ENCODE results near the gene LNX1. TPM values are rescaled to one million over a fixed set of nuclear protein-coding genes. Genes with fewer than 3 reads are reported as not detected.

Gene LNX1
- polyA plus RNA-seq, 1 of the 3 experiments (the other 2 are of a cell fraction): 0.16 TPM

DNA sequence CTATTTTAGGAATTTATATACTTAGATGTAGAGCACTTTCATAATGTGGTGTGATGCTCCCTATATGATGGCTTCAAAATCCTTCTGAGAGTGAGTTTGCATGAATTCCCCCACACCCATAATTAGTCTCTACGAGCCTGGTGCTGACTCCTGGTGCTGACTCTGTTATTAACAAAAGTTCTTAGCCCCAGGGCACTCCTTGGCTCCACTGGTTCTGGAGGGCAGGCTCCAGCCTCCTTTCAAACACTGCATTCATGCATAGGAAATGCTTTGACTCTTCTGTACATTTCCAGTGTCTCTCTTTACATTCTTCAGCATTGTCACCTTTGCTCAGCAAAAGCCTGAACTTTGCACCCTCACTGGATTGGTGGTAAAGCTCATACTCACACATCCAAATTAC, 64.0 kb downstream of the LNX1 start:
- peaks cover 7% of the 10 kb centered on the region for H3F3A ChIP-seq (replicated peaks; ENCODE audit: insufficient read depth)
- WGBS (ENCODE audit: low lambda C conversion rate): 54% methylated on average over 1 of the region's 1 CpG
- no peaks in the 10 kb centered on the region for H4K20me1 ChIP-seq (ENCODE audit: insufficient read depth)
- H3K27ac ChIP-seq (ENCODE audit: low read depth in 2 of 2, low read length in 1 of 2): no peak overlapping the region
- H3K27me3 ChIP-seq (ENCODE audit: insufficient read depth): no peaks in the 10 kb centered on the region
- no peaks in the 10 kb centered on the region for H3K9me3 ChIP-seq
- no peaks in the 10 kb centered on the region for H3K9me2 ChIP-seq
- ChIA-PET POLR2A (no interaction called here), CTCF (interaction anchor here (0.8 to 1.6 kb wide), 3 partner anchors 16 to 179 kb away, joined by 3 to 4 read pairs (median 3); no protein-coding TSS in a partner anchor)
- no peak for DNase-seq
- H3K9ac ChIP-seq: no peak overlapping the region
- no peak overlapping the region for H3K4me3 ChIP-seq (ENCODE audit: low read depth in 2 of 2, low read length in 1 of 2)
- H3K4me1 ChIP-seq (ENCODE audit: control insufficient read depth in 1 of 2, insufficient read depth in 2 of 2, low read depth in 1 of 2, low read length in 1 of 2): peaks cover 0 to 6% of the 10 kb centered on the region in 2 experiments; a peak in 1 of 4 replicates
- H2AFZ ChIP-seq (ENCODE audit: low read depth): no peak overlapping the region
- TF ChIP-seq TEAD4 (IDR thresholded peaks at IDR 0.05; ENCODE audit: borderline replicate concordance, insufficient read depth) (no peak), GATA2 (CRISPR knock-in tag; IDR thresholded peaks at IDR 0.05) (no peak), CHD2 (IDR thresholded peaks at IDR 0.05; ENCODE audit: low read length, partially characterized antibody) (no peak), SIN3A (IDR thresholded peaks at IDR 0.05; ENCODE audit: borderline replicate concordance, low read depth, low read length) (no peak), RXRA (IDR thresholded peaks at IDR 0.05; ENCODE audit: borderline replicate concordance, low read depth) (no peak), MXI1 (IDR thresholded peaks at IDR 0.05; ENCODE audit: low read depth, low read length) (no peak), RAD21 (IDR thresholded peaks at IDR 0.05; ENCODE audit: low read length) (no peak)
- TF ChIP-seq, protein P1, sequence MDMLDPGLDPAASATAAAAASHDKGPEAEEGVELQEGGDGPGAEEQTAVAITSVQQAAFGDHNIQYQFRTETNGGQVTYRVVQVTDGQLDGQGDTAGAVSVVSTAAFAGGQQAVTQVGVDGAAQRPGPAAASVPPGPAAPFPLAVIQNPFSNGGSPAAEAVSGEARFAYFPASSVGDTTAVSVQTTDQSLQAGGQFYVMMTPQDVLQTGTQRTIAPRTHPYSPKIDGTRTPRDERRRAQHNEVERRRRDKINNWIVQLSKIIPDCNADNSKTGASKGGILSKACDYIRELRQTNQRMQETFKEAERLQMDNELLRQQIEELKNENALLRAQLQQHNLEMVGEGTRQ (IDR thresholded peaks at IDR 0.05; ENCODE audit: borderline replicate concordance, low read depth, low read length): no peak
- no peaks in the 10 kb centered on the region for H3K36me3 ChIP-seq (replicated peaks in 1 of 2; ENCODE audit: control insufficient read depth in 1 of 2, insufficient read depth in 2 of 2, low read length in 1 of 2)
- H3K79me2 ChIP-seq (ENCODE audit: insufficient read depth): no peaks in the 10 kb centered on the region
- H3K4me2 ChIP-seq: no peak overlapping the region

DNA sequence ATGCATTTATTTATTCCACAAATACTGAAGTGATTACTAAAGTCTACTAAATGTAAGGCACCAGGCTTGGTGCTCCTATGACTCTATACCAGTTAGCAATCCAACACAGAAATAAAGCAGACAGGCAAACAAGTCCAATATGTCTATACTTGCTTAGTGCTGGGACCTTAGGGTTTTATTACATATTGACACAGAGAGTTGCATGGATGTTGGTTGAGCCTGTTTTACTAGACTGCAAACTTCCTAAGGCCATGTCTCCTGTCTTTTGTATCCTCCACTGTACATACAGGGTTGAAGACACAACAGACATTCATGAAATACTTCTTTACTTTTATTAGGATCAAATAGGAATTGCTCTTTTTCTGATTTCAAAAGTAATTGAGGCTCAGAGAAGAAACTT, 69.0 kb downstream of the LNX1 start:
- Histone ChIP-seq H3K79me2 (ENCODE audit: insufficient read depth) (no peaks in the 10 kb centered on the region), H3K4me1 (ENCODE audit: control insufficient read depth in 1 of 2, insufficient read depth in 2 of 2, low read depth in 1 of 2, low read length in 1 of 2) (peaks cover 0 to 11% of the 10 kb centered on the region in 2 experiments; a peak in 1 of 4 replicates), H4K20me1 (ENCODE audit: insufficient read depth) (no peaks in the 10 kb centered on the region), H3K4me2 (no peak overlapping the region), H3K4me3 (ENCODE audit: low read depth in 2 of 2, low read length in 1 of 2) (no peak overlapping the region), H3F3A (replicated peaks; ENCODE audit: insufficient read depth) (no peaks in the 10 kb centered on the region), H3K27me3 (ENCODE audit: insufficient read depth) (no peaks in the 10 kb centered on the region), H3K9me2 (no peaks in the 10 kb centered on the region), H3K9ac (no peak overlapping the region), H3K9me3 (no peaks in the 10 kb centered on the region), H3K27ac (ENCODE audit: low read depth in 2 of 2, low read length in 1 of 2) (no peak overlapping the region), H2AFZ (ENCODE audit: low read depth) (no peak overlapping the region), H3K36me3 (replicated peaks in 1 of 2; ENCODE audit: control insufficient read depth in 1 of 2, insufficient read depth in 2 of 2, low read length in 1 of 2) (no peaks in the 10 kb centered on the region)
- DNase-seq: no peak
- ChIA-PET POLR2A (no interaction called here), CTCF (no interaction called here)
- TF ChIP-seq EZH2phosphoT487 (IDR thresholded peaks at IDR 0.05; ENCODE audit: borderline replicate concordance, low read depth): no peak
- no peak for TF ChIP-seq YY1 (IDR thresholded peaks at IDR 0.05; ENCODE audit: low read depth)
- TF ChIP-seq, protein P2, sequence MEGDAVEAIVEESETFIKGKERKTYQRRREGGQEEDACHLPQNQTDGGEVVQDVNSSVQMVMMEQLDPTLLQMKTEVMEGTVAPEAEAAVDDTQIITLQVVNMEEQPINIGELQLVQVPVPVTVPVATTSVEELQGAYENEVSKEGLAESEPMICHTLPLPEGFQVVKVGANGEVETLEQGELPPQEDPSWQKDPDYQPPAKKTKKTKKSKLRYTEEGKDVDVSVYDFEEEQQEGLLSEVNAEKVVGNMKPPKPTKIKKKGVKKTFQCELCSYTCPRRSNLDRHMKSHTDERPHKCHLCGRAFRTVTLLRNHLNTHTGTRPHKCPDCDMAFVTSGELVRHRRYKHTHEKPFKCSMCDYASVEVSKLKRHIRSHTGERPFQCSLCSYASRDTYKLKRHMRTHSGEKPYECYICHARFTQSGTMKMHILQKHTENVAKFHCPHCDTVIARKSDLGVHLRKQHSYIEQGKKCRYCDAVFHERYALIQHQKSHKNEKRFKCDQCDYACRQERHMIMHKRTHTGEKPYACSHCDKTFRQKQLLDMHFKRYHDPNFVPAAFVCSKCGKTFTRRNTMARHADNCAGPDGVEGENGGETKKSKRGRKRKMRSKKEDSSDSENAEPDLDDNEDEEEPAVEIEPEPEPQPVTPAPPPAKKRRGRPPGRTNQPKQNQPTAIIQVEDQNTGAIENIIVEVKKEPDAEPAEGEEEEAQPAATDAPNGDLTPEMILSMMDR (IDR thresholded peaks at IDR 0.05): no peak
- TF ChIP-seq ELF1 (IDR thresholded peaks at IDR 0.05): no peak
- no peak for TF ChIP-seq TAF1 (IDR thresholded peaks at IDR 0.05; ENCODE audit: borderline replicate concordance, low read depth, low read length)
- TF ChIP-seq, protein P3, sequence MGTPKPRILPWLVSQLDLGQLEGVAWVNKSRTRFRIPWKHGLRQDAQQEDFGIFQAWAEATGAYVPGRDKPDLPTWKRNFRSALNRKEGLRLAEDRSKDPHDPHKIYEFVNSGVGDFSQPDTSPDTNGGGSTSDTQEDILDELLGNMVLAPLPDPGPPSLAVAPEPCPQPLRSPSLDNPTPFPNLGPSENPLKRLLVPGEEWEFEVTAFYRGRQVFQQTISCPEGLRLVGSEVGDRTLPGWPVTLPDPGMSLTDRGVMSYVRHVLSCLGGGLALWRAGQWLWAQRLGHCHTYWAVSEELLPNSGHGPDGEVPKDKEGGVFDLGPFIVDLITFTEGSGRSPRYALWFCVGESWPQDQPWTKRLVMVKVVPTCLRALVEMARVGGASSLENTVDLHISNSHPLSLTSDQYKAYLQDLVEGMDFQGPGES (IDR thresholded peaks at IDR 0.05; ENCODE audit: low read depth, low read length): no peak
- TF ChIP-seq RXRA (IDR thresholded peaks at IDR 0.05; ENCODE audit: borderline replicate concordance, low read depth): no peak
- TF ChIP-seq POLR2AphosphoS5 (IDR thresholded peaks at IDR 0.05; ENCODE audit: low read depth, low read length): no peak
- no peak for TF ChIP-seq TEAD4 (IDR thresholded peaks at IDR 0.05; ENCODE audit: borderline replicate concordance, insufficient read depth)
- TF ChIP-seq, protein P1 (IDR thresholded peaks at IDR 0.05; ENCODE audit: borderline replicate concordance, low read depth, low read length): no peak
- TF ChIP-seq SMC3 (IDR thresholded peaks at IDR 0.05; ENCODE audit: low read depth, low read length): no peak

Measured in SK-N-SH (cell line).